ENCODE data around the gene HYAL2. TPM values are rescaled to one million over a fixed set of nuclear protein-coding genes. Genes with fewer than 3 reads are reported as not detected.
"Not testable (repeated sequence)": the region's sequence is repeated elsewhere in the genome, so short reads cannot be mapped to it uniquely, and the experiment has no call there.

The HYAL2 gene
- polyA plus RNA-seq, 4 donors, result 63.2 to 101 (median 74.4) TPM

- DNase-seq (ENCODE audit: low read depth in 4 of 4, low spot score in 2 of 4), result no peak
Measured at GRCh38 chr3:50274371-50275104, 48.0 kb downstream of the HYAL2 start.

DNA sequence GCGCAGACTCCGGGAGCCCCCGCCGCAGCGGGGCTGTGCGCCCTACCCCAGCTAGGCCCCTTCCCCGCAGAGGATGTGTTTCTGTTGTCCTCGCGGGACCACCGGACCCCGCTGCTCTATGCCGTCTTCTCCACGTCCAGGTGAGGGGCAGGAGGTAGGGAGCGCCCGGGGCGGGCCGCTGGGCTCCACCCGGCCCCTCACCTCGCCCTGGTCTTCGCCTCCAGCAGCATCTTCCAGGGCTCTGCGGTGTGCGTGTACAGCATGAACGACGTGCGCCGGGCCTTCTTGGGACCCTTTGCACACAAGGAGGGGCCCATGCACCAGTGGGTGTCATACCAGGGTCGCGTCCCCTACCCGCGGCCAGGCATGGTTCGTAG lies 48.9 kb downstream of the HYAL2 start:
- no peak for DNase-seq (ENCODE audit: low read depth in 4 of 4, low spot score in 2 of 4)

- DNase-seq (ENCODE audit: low read depth in 4 of 4, low spot score in 2 of 4), result peak; percentile 68 to 81 (median 78)
Measured at GRCh38 chr3:50272911-50273688, 49.4 kb downstream of the HYAL2 start.

- not testable (repeated sequence) for DNase-seq (ENCODE audit: low read depth in 4 of 4, low spot score in 2 of 4)
Measured at GRCh38 chr3:50272538-50272910, 50.0 kb downstream of the HYAL2 start.

DNA sequence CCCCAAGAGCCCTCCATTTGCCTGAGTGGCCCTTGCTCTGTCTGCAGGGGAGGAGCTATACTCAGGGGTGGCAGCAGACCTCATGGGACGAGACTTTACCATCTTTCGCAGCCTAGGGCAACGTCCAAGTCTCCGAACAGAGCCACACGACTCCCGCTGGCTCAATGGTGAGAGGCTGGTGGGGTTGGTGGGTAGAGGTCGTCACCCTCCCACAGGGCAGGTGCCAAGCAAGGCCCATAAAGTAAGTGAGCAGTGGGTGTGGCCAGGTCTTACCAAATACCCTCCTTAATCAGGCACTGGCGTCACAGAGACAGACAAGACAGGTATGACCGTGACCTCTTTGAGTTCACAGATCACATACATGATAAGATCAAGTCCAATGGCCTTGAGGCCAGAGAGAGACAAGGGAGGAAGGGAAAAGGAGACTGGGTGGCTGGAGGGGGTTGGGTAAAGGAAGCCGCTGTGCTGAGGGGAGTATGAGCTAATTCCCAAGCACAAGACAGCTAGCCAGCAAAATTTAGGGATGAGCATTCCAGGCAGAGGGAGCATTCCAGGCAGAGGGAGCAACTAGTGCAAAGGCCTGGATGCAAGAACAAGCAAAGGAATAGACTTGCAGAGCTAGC lies 51.1 kb downstream of the HYAL2 start:
- no peak for DNase-seq (ENCODE audit: low read depth in 4 of 4, low spot score in 2 of 4)

DNA sequence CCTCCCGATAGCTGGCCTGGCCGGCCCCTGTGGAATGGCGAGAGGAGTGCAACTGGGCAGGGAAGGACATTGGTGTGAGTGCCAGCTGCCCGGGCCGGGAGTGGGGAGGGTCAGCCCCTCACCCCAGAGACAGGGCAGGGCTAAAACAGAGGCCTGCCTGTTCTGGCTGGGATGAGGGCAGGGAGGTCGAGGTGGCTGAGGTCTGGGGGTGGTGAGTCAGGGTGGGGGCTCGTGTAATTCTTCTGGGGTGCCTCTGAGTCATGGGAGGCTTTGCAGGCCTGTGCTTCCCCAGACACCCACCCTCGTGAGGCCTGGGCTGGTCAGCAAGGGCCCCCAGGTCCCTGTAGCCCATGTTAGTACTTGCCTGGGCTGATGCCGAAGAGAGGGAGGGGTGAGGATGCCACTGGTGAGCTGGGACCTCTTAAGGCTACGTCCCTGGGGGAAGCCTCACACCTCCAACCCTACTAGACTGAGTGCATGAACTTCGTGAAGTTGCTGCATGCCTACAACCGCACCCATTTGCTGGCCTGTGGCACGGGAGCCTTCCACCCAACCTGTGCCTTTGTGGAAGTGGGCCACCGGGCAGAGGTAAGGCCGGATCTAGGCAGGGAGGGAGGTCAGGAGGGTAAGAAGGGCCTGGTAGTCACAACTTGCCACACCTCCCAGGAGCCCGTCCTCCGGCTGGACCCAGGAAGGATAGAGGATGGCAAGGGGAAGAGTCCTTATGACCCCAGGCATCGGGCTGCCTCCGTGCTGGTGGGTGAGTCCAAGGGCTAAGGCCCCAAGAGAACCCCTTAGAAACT lies 51.9 kb downstream of the HYAL2 start:
- no peak for DNase-seq (ENCODE audit: low read depth in 4 of 4, low spot score in 2 of 4)

DNA sequence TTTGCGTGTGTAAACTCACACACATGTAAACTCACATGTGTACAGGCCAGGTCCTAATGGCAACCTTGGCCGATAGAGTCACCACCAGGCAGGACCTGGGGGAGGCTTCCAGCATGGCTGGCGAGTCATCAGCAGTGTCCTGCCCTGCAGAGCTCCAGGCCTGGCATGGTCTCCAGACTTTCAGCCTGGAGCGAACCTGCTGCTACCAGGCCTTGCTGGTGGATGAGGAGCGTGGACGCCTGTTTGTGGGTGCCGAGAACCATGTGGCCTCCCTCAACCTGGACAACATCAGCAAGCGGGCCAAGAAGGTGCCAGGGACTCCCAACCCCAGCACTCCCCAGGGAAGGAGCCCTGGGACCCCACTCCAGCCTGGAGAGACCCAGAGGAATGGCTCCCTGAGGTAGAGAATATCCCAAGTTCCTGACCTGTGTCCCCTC lies 52.5 kb downstream of the HYAL2 start:
- DNase-seq (ENCODE audit: low read depth in 4 of 4, low spot score in 2 of 4), result no peak

GRCh38 chr3:50269460-50269859 lies 53.1 kb downstream of the HYAL2 start:
- no peak for DNase-seq (ENCODE audit: low read depth in 4 of 4, low spot score in 2 of 4)

- DNase-seq (ENCODE audit: low read depth in 4 of 4, low spot score in 2 of 4), result no peak
Measured at GRCh38 chr3:50268703-50269451, 53.7 kb downstream of the HYAL2 start, which contains the start of gene SEMA3B. SEMA3B (plus strand) TSS chr3:50269147; CDS start chr3:50269241, 94 bp downstream.

GRCh38 chr3:50268276-50268675 lies 54.3 kb downstream of the HYAL2 start:
- no peak for DNase-seq (ENCODE audit: low read depth in 4 of 4, low spot score in 2 of 4)

Other genes starting within 250 kb of the HYAL2 start
- gene RBM5, start 233.8 kb downstream of the HYAL2 start, polyA plus RNA-seq (ENCODE audit: insufficient read length in 4 of 4), result 100 to 1,000 TPM; 202 to 421 (median 311) TPM
- 100 to 1,000 TPM in 1 of 4 donors, 10 to 100 TPM in 3; 68.6 to 101 (median 80.4) TPM for gene SEMA3F, start 167.4 kb downstream of the HYAL2 start, polyA plus RNA-seq (ENCODE audit: insufficient read length in 4 of 4)
- gene GNAT1, start 131.1 kb downstream of the HYAL2 start, polyA plus RNA-seq (ENCODE audit: insufficient read length in 4 of 4), result not detected
- gene SLC38A3, start 117.5 kb downstream of the HYAL2 start, polyA plus RNA-seq (ENCODE audit: insufficient read length in 4 of 4), result 1 to 10 TPM; 4.4 to 8.4 (median 7.8) TPM
- gene GNAI2, start 86.5 kb downstream of the HYAL2 start, polyA plus RNA-seq (ENCODE audit: insufficient read length in 4 of 4), result 100 to 1,000 TPM; 176 to 232 (median 220) TPM
- 100 to 1,000 TPM in 3 of 4 donors, 10 to 100 TPM in 1; 71.0 to 119 (median 108) TPM for gene SEMA3B, start 53.6 kb downstream of the HYAL2 start, polyA plus RNA-seq (ENCODE audit: insufficient read length in 4 of 4)
- under 1 TPM; 0.25 to 0.82 (median 0.53) TPM for gene LSMEM2, start 43.7 kb downstream of the HYAL2 start, polyA plus RNA-seq (ENCODE audit: insufficient read length in 4 of 4)
- gene IFRD2, start 30.3 kb downstream of the HYAL2 start, polyA plus RNA-seq (ENCODE audit: insufficient read length in 4 of 4), result 10 to 100 TPM; 34.8 to 51.9 (median 48.5) TPM
- 1 to 10 TPM; 2.8 to 4.3 (median 3.6) TPM for gene HYAL3, start 23.3 kb downstream of the HYAL2 start, polyA plus RNA-seq (ENCODE audit: insufficient read length in 4 of 4)
- 10 to 100 TPM in 2 of 4 donors, 1 to 10 TPM in 2; 7.3 to 13.0 (median 10.3) TPM for gene NAA80, start 23.3 kb downstream of the HYAL2 start, polyA plus RNA-seq (ENCODE audit: insufficient read length in 4 of 4)
- 1 to 10 TPM; 6.4 to 7.8 (median 7.4) TPM for gene HYAL1, start 19.2 kb downstream of the HYAL2 start, polyA plus RNA-seq (ENCODE audit: insufficient read length in 4 of 4)
- gene TUSC2, start 5.5 kb upstream of the HYAL2 start, polyA plus RNA-seq (ENCODE audit: insufficient read length in 4 of 4), result 10 to 100 TPM; 23.8 to 32.6 (median 25.6) TPM
- 10 to 100 TPM; 16.7 to 22.7 (median 21.2) TPM for gene RASSF1, start 18.1 kb upstream of the HYAL2 start, polyA plus RNA-seq (ENCODE audit: insufficient read length in 4 of 4)
- gene ZMYND10, start 23.0 kb upstream of the HYAL2 start, polyA plus RNA-seq (ENCODE audit: insufficient read length in 4 of 4), result 1 to 10 TPM; 3.1 to 5.1 (median 4.4) TPM
- gene NPRL2, start 28.0 kb upstream of the HYAL2 start, polyA plus RNA-seq (ENCODE audit: insufficient read length in 4 of 4), result 10 to 100 TPM; 30.1 to 33.1 (median 32.2) TPM
- gene CYB561D2, start 28.1 kb upstream of the HYAL2 start, polyA plus RNA-seq (ENCODE audit: insufficient read length in 4 of 4), result 10 to 100 TPM; 13.7 to 17.7 (median 15.0) TPM
- gene TMEM115, start 36.8 kb upstream of the HYAL2 start, polyA plus RNA-seq (ENCODE audit: insufficient read length in 4 of 4), result 10 to 100 TPM; 33.8 to 52.1 (median 42.6) TPM
- 10 to 100 TPM; 13.3 to 18.6 (median 16.3) TPM for gene CACNA2D2, start 180.9 kb upstream of the HYAL2 start, polyA plus RNA-seq (ENCODE audit: insufficient read length in 4 of 4)
- 10 to 100 TPM; 15.4 to 20.8 (median 17.4) TPM for gene C3orf18, start 245.0 kb upstream of the HYAL2 start, polyA plus RNA-seq (ENCODE audit: insufficient read length in 4 of 4)
- gene HEMK1, start 246.8 kb upstream of the HYAL2 start, polyA plus RNA-seq (ENCODE audit: insufficient read length in 4 of 4), result 10 to 100 TPM; 18.7 to 32.1 (median 25.6) TPM

All from left renal cortex interstitium (tissue), 4 donors.